Body of pancreas (tissue), 4 donors: ENCODE measurements around the gene DOK6.

ENCODE experiments used
- POLR2A ChIP-seq, 3 donors: fragments of 450-650 bp; IDR thresholded peaks; one replicate each; pipeline ENCODE4 v1.6.1; 2016; ENCODE audit warnings: antibody characterized with exemption in 3 of 3, mild to moderate bottlenecking in 2 of 3
- TF ChIP-seq, protein P1 (sequence below), 7 experiments: fragments of 450-650 bp in 4 of 7; fragments of 200-600 bp in 3 of 7; sonication (generic) in 3 of 7; IDR thresholded peaks; one replicate each; pipeline ENCODE4 v1.5.1; 2016 to 2019; ENCODE audit warnings: antibody characterized with exemption in 7 of 7

DNA sequence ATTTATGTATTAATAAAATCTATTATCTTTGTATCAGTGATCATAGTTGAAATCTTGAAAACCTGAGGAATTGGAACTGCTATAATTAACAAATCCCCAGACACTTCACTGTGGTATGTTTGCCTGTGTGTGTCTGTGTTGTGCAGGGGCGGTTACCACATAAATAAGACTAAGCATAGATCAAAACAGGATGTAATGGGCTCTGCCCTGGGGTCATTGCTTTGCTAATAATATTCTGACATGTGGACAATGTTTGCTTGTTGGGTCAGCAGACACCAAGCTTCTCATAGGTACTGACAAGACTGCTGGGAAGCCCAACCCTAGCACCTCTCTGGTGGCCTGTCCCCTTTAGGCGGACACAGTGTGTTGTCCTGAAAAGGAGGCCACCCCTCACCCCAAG, 35.8 kb upstream of the DOK6 start:
- TF ChIP-seq, protein P1, sequence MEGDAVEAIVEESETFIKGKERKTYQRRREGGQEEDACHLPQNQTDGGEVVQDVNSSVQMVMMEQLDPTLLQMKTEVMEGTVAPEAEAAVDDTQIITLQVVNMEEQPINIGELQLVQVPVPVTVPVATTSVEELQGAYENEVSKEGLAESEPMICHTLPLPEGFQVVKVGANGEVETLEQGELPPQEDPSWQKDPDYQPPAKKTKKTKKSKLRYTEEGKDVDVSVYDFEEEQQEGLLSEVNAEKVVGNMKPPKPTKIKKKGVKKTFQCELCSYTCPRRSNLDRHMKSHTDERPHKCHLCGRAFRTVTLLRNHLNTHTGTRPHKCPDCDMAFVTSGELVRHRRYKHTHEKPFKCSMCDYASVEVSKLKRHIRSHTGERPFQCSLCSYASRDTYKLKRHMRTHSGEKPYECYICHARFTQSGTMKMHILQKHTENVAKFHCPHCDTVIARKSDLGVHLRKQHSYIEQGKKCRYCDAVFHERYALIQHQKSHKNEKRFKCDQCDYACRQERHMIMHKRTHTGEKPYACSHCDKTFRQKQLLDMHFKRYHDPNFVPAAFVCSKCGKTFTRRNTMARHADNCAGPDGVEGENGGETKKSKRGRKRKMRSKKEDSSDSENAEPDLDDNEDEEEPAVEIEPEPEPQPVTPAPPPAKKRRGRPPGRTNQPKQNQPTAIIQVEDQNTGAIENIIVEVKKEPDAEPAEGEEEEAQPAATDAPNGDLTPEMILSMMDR (IDR thresholded peaks at IDR 0.05) = no peak
- no peak for TF ChIP-seq POLR2A (IDR thresholded peaks at IDR 0.05)
